ENCODE measurements around the gene LCE1A.

The LCE1A gene

DNA sequence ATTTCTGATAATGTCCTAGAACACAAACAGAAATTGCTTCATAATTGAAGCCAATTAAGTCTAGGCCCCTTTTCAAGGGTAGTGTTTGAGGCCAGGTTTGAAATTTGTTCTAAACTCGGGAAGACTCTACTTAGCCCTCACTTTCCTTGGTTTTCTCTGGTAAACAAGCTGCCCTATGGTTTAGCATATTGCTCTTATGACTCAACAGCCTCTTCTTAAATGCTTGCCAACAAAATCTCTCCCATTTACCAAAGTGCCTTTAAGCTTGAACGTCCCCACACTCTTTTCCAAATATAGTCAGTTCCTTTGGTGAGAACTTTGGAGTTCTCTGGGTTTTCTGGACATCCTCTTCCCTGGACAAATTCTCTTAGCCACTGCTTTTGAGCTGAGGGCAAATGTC lies 9.6 kb downstream of the LCE1A start:
- no peak overlapping the region for H3K4me3 ChIP-seq (replicated peaks; ENCODE audit: low read depth, low read length)
- TF ChIP-seq, protein P1, sequence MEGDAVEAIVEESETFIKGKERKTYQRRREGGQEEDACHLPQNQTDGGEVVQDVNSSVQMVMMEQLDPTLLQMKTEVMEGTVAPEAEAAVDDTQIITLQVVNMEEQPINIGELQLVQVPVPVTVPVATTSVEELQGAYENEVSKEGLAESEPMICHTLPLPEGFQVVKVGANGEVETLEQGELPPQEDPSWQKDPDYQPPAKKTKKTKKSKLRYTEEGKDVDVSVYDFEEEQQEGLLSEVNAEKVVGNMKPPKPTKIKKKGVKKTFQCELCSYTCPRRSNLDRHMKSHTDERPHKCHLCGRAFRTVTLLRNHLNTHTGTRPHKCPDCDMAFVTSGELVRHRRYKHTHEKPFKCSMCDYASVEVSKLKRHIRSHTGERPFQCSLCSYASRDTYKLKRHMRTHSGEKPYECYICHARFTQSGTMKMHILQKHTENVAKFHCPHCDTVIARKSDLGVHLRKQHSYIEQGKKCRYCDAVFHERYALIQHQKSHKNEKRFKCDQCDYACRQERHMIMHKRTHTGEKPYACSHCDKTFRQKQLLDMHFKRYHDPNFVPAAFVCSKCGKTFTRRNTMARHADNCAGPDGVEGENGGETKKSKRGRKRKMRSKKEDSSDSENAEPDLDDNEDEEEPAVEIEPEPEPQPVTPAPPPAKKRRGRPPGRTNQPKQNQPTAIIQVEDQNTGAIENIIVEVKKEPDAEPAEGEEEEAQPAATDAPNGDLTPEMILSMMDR (IDR thresholded peaks at IDR 0.05; ENCODE audit: low read length, missing control alignments), result no peak

DNA sequence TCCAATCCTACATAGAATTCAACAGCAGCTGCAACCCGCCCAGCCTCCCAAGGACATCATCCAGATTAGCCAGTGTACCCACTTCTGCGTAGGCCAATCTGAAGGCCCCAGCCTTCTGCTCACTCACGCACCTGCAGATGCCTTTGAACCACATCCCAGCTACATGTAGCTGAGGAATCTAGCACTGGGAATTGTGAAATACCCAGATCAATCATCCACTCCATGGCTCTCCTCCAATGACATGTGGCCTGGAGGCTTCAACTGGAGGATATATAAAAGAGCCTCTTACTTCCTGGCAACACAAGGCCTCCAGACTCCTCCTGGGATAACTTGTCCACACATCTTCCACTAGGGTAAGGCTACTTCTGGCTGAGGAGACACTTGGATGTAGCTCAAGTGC lies 15.3 kb downstream of the LCE1A start, which contains the start of gene LCE6A:
LCE6A (plus strand) TSS at position 301 of the 400 bp plus-strand sequence. CDS start 665 bp downstream, outside the sequence.
- no peak for DNase-seq (ENCODE audit: low read depth)
- TF ChIP-seq, protein P1 (IDR thresholded peaks at IDR 0.05; ENCODE audit: low read length, missing control alignments), result no peak

More for the DNA sequence above, 9.6 kb downstream of the LCE1A start:
- no peak for DNase-seq (ENCODE audit: low read depth)

DNA sequence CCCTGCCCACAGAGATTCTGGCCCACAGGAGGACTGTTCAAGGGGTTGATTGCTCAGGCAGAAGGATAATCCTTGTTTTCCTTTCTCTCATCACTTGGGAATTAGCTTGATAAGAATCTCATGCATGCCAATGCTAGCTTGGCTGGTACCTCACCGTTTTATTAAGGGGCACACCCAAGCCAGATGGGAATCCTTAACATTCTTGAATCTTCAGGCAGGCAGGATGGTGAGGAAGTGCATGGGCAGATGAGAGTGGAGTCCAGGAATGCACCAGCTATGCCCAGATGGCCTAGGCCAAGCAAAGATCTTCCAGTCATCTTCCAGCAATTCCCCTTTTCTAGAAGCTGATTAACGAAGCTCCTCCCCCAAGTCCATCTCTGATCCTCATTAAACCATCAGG lies 28.4 kb downstream of the LCE1A start:
- TF ChIP-seq, protein P1 (IDR thresholded peaks at IDR 0.05; ENCODE audit: low read length, missing control alignments), result no peak
- no peak overlapping the region for H3K4me3 ChIP-seq (replicated peaks; ENCODE audit: low read depth, low read length)
- DNase-seq (ENCODE audit: low read depth), result no peak

More for the DNA sequence above, 15.3 kb downstream of the LCE1A start, which contains the start of gene LCE6A:
- no peak within 1 kb of the TSS for H3K4me3 ChIP-seq (replicated peaks; ENCODE audit: low read depth, low read length)

DNA sequence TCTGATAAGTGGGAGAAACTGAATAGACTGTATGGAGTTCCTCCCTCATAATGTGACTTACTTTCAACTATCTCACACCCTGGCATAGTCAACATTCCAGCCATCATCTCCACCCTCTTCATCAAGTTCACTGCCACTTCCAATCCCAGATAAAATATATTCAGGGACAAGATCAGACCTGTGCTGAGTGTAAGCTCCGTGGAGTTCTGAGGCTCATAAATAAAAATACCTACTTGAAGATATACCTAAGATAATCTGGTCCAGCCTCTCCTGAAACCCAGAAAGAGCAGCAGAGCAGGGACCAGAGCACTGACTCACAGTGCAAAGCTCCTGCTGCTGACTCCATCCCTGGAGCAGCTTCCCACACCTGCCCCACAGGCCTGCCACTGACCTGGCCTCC lies 30.8 kb downstream of the LCE1A start:
- no peak for DNase-seq (ENCODE audit: low read depth)
- TF ChIP-seq, protein P1 (IDR thresholded peaks at IDR 0.05; ENCODE audit: low read length, missing control alignments), result no peak
- no peak overlapping the region for H3K4me3 ChIP-seq (replicated peaks; ENCODE audit: low read depth, low read length)

DNA sequence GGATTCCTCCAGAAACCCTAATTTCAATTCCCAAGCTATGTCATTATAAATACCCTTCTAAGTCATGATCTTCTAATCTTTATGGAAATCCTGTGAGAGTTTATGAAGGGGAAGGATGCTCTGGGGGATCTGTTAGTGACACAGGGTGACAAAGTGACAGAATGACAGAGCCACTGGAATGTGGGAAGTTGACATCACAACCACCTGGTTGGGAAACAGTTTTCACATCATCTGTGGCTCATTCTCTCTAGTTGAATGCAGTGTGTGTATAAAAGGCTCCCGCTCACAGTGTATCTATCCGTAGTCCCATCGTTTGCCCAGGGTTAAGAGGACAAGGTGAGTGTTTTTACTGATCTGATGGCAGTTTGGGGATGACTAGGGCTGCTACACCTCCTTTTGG lies 32.4 kb downstream of the LCE1A start, which contains the start of gene LCE7A:
LCE7A (plus strand) TSS at position 301 of the 400 bp plus-strand sequence. CDS start 702 bp downstream, outside the sequence.
- H3K4me3 ChIP-seq (replicated peaks; ENCODE audit: low read depth, low read length), result no peak within 1 kb of the TSS
- TF ChIP-seq, protein P1 (IDR thresholded peaks at IDR 0.05; ENCODE audit: low read length, missing control alignments), result no peak
- no peak for DNase-seq (ENCODE audit: low read depth)

DNA sequence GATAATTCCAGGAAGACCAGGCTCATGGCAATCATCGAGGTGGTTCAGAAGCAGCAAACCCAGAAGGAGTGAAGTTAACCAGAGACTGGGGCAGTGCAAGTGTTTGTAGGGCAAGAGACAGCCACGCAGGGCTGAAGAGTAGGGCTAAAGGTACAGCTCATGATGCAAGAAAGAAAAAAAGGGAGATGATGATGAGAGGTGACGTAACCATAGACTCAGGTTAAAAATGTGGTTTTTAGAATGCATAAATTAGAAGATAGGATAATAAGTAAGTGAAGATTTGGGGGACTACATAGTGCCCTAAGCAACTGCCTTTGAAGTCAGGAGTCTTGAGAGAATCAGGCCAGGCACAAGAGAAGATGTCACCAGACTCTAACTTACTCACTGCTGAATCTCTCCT lies 32.9 kb downstream of the LCE1A start:
- TF ChIP-seq, protein P1 (IDR thresholded peaks at IDR 0.05; ENCODE audit: low read length, missing control alignments), result no peak
- DNase-seq (ENCODE audit: low read depth), result no peak
- H3K4me3 ChIP-seq (replicated peaks; ENCODE audit: low read depth, low read length), result no peak overlapping the region

DNA sequence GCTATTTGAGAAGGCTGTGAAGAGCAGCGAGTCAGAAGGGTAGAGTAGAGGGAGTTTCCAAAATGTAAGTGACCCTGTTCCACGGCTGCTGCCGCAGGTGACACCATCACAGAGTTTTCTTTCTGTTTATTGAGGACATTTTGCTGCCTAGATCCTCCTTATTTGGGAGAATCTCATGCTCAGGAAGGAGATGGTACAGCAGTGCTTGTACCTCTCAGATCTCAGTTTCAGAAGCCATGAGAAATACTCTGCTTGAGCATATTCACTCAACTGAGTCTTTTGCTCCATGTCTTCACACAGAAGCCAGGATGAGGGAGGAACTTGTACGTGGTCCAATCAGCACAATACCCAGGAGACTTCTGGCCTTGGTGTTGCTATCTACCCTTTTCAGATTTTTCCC lies 34.1 kb downstream of the LCE1A start:
- DNase-seq (ENCODE audit: low read depth), result no peak
- H3K4me3 ChIP-seq (replicated peaks; ENCODE audit: low read depth, low read length), result no peak overlapping the region
- TF ChIP-seq, protein P1 (IDR thresholded peaks at IDR 0.05; ENCODE audit: low read length, missing control alignments), result no peak
